RKO (cell line): ENCODE measurements around the gene NUDT8.
A peak's percentile ranks its signal among the peaks of the same experiment; 100 is the strongest.
"Not testable (repeated sequence)": the region's sequence is repeated elsewhere in the genome, so short reads cannot be mapped to it uniquely, and the experiment has no call there.

ENCODE experiments used
- DNase-seq: peaks from one replicate; pipeline ENCODE4 v3.0.0-alpha.2; 2016; ENCODE audit warnings: low spot score

Gene NUDT8

GRCh38 chr11:67642173-67643120, 12.7 kb upstream of the NUDT8 start:
- no peak for DNase-seq

DNA sequence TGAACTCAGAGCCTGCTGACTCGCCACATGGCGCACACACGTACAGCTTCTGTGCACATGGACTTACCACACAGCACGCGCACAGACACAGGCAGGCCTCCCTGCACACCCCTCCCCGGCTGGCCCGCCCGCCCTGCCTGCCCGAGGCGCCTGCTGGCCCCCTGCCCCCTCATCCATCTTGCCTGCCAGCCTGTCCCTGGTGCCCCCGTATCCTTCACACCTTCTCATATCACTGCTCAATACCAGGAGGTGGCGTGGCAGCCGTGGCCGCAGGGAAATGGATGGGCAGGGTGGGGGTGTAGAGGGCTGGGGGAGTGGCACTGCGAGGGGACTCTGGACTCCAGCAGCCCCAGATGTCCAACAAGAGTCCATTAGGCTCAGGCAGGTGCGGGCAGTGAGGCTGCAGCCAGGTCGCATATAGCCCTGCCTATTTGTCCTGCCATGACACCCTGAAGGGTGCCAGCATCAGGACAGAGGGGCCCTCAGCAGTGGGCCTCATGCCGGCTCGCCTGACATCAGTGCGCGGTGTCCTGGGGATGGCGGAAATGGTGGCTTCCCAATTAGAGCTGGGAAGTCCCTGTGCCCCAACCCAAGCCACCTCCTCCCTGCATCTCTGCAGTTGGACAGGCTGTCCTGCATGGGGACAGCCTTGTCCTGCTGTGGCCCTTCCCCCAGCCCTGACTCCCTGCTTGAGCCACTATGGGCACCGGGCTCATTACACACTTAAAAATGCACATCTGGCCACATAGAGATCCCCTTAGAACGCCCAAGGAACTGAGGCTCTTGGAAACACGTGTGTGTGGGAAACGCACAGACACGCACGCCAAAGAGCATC, 11.8 kb upstream of the NUDT8 start:
- DNase-seq, result no peak

GRCh38 chr11:67640758-67641337, 11.1 kb upstream of the NUDT8 start:
- no peak for DNase-seq

GRCh38 chr11:67640021-67640757, 10.5 kb upstream of the NUDT8 start:
- peak; percentile 37 for DNase-seq

DNA sequence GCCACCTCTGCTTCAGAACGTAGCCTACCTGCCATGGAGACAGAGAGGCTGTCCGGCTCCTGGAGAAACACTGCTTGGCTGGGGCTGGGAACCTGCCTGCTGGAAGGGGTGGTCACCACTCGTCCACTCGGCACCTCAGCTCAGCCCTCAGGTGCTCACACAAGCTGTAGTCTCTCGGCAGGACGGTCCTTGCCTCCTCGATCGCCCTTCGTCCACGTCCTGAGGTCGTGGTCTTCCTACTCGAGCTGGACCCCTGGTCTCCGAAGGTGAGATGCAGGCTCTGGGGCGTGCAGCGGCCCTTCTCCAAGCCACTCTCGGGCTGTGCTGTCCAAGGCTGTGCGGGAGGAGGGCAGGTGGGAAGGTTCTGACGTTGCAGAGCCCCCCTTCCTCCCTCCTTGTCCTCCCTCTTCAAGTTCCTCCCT, 9.7 kb upstream of the NUDT8 start, which contains the start of gene TBX10:
Gene TBX10, minus strand, starts transcription at position 326 of the 422 bp plus-strand sequence. Its CDS starts 291 bp downstream, at position 35.
- no peak for DNase-seq

DNA sequence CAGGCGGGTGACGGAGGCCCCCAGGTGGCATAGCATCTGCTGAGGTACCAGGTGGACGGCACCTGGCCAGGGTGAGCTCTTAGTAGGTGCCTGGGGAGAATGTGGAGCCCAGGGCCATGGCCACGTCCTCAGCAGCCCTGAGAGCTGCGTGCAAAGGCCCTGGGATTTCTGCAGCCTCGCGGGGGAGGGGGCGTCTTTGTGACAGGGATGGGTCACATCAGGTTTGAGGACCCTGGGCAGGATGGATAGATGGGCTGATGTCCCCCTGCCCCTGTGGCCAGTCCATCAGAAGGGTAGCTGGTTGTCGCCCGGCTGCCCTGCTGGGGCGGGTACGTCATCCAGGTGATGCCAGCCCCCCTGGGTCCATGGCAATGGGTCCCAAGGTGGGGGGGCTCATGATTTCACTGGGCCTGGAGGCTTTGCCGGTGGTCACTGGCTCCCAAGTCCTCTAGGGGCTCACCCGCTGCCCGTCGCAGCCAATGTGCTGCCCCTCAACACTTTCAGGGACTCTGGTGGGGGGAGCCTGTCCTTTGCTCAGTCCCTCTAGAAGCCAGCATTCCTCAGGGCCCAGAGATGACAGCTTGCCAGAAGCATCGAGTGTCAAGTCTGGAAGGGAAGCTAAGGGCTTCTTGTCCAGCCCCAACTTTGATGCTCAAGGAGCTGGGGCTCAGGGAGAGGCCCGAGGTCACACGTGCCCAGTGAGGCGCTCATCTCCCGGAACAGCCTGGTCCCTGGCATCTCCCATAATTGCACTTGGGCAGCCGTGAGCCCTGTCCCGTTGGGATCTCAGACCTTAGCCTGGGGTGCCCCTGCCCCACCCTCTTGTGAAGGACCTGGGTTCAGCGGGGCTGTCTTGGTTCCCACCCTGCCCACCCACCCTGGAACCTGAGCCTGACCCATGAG, 9.0 kb upstream of the NUDT8 start:
- no peak for DNase-seq

DNA sequence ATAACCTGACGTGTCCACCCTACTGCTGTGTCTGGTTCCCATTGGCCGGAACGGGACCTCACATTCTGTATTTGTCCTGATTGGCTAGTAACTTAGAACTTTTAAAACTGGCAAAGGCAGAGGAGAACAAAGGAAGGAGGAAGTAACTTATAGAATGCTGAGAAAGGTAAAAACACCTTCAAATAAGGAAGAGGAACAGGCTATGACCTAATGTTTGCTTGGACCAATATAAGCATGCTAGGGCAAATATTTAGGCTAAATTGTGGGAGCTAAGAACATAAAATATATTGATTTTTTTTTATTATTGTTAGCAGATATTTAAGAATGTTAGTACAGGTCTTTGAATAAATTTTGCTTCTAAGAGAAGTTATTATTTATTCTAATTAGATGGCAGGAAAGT, 7.7 kb upstream of the NUDT8 start:
- not testable (repeated sequence) for DNase-seq

DNA sequence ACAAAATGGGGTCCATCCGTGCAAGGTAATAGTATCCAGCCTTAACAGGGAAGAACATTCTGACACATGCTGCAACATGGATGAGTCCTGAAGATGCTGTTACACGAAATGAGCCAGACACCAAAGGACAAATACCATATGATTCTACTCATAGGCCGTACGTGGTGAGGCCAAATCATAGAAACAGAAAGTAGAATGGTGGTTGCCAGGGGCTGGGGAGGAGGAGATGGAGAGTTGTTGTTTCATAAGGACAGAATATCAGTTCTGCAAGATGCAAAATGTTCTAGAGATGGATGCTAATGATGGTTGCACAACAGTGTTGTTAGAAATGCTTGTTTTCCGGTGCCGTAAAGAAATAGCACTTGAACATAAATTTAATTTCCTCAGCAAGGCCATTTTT, 7.2 kb upstream of the NUDT8 start:
- DNase-seq, result no peak

GRCh38 chr11:67635231-67635521, 5.4 kb upstream of the NUDT8 start:
- no peak for DNase-seq

GRCh38 chr11:67634366-67635230, 4.9 kb upstream of the NUDT8 start:
- no peak for DNase-seq

GRCh38 chr11:67633758-67634365, 4.1 kb upstream of the NUDT8 start:
- no peak for DNase-seq

DNA sequence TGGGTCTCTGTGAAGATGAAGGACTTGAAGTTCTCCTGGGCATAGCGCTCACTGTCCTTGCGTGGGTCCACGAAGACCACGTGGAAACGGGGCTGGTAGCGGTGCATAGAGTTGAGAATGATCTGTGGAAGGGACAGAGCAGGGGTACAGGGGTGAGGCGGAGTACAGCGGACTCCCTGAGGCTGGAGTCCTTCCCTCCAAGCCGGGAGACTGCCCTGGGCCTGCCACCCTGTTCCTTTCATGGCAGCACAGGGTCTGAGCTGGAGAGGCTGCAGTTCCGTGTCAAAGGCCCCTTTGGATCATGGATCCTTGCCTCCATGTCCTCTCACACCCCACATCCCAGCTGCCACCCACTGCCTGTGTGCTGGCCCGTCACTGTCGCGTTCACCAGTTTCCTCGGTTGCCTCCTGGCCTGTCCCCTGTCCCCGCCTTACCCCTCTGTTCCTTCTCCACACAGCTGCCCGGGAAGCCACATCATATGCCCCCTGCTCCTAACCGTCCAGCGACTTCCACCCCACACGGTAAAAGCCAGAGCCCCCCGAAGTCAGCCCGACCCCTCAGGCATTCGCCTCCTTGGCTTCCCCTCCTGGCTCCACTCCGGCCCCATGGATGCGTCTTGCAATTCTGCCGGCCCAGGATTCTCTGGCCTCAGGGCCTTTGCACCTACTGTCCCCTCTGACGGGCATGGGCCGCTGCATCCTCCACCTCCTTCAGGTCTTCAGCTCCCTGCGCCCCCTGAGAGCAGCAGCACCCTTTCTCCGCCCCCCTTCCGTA, 3.4 kb upstream of the NUDT8 start:
- DNase-seq, result no peak

DNA sequence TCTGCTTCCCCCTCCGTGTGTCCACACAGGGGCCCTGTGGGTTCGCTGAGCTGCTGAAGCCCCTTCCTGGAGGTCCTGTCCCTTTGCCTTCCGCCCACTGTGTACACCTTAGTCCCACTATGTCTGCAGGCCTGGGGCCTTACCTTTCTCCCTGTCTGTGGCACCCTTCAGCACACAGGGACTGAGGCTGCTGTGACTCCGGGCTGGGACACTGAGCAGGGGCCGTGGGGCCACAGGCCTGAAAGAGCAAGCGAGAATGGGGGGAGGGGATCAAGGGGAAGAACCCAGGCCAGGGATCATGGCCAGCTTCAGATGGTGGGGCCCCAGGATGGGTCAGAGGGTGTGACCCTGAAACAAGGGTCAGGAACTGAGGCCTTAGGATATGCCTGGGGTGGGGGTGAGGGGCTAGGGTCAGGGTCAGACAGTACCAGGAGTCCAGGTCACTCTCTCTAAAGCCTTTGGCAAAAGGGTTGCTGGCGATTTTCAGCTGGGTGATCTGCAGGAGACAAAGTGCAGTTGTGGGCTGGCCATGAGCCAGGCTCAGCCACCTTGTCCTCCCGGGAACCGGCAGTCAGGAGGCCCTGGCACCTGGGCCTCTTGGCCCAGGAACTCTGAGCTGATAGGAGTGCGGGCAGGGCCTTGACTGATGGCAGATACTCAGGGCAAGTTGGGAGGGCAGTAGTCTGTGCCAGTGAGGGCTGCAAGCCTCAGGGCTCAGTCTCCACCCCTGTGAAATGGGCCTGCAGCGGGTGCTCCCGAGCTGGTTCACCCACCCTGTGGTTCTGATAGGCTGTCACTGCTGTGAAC, 2.6 kb upstream of the NUDT8 start:
- no peak for DNase-seq

GRCh38 chr11:67631853-67632174, 2.1 kb upstream of the NUDT8 start:
- DNase-seq, result no peak

DNA sequence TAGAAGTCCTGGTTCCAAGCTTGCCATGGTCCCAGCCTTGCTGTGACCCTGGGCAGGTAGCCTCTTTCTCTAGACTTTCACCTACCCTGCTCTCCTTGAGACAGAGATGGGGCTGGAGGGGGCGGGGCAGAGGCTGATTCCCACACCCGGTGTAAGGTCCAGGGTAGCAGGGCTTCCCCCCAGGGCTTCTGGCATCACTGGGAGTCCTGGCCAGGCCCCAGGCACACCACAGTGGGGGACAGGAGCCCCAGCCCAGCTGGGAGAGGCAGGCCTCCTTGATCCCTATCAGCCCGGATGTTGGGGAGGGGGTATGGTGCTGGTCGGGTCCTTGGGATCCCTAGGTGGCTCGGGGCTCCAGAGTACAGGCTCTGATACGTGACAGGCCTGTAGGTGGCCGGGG, 1.7 kb upstream of the NUDT8 start:
- no peak for DNase-seq

DNA sequence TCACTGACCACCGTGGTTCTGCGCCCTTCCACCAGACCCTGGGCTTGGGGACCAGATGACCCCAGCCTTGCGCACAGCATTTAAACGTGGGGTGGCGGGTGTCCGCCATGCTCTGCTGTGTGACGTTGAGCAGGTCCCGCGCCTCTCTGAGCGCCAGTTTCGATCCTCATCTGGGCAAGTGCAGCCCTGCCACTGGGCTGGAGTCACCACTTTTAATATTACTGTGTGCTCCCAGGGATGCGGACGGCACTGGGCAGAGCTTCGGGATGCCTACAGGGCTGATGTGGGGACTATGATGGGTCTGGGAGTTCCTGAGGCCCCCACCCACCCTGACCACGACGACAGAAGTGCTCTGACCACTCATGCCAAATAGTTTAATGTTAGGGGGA, 1.2 kb upstream of the NUDT8 start:
- no peak for DNase-seq

GRCh38 chr11:67630228-67630942, 648 bp upstream of the NUDT8 start:
- DNase-seq, result peak; percentile 98
